GM10266 (cell line): ENCODE results near the gene FBXO2.

Experiments used
- DNase-seq: peaks from one replicate; pipeline ENCODE4 v3.0.0; 2012; ENCODE audit errors: extremely low spot score
- TF ChIP-seq, protein P1 (sequence below): IDR thresholded peaks from 2 replicates; pipeline ENCODE4 v1.5.1; 2012; ENCODE audit warnings: mild to moderate bottlenecking, low read depth; ENCODE audit not compliant: control insufficient read depth, insufficient read depth; ENCODE audit errors: missing control alignments

The FBXO2 gene

DNA sequence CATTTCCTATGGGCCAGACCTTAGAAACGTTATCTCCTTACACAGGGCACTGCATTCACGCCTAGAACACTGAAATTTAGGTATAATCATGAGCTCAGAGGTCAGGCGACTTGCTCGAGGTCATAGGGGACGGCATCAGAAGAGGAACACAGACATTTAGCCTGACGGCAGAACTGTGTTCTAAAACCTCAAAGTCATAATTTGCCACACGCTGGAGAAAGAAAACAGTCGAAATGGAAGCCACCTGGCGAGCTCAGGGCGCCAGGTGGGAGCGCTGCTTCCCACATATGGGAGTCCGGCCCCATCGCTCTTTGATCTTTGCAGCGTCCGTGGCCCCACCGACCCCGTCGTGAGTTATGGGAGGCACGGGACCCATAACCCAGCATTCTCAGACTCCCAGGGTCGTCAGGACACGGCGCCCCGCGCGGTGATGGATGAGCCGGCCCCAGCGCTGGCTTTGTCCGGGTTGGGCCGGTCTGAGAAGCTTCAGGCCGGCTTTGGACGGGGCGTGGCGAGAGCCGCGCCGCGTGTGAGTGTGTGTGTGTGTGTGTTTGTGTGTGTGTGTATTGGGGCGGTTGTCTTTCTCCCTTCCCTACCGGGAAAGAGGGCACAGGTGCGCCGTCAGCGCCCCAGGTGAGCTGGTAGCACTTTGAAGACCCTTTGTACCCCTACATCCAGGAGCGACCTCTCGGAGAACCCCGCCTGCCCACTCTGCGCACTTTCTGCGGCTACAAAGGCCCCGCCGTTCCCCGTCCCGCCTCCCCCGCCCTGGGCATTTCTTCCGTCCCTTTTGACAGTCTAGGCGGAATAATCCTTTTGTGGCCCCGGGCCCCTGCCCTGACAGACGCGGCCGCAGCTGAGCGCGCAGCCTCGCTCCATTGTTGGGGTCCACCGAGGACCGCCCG lies 36.4 kb upstream of the FBXO2 start:
- TF ChIP-seq, protein P1, sequence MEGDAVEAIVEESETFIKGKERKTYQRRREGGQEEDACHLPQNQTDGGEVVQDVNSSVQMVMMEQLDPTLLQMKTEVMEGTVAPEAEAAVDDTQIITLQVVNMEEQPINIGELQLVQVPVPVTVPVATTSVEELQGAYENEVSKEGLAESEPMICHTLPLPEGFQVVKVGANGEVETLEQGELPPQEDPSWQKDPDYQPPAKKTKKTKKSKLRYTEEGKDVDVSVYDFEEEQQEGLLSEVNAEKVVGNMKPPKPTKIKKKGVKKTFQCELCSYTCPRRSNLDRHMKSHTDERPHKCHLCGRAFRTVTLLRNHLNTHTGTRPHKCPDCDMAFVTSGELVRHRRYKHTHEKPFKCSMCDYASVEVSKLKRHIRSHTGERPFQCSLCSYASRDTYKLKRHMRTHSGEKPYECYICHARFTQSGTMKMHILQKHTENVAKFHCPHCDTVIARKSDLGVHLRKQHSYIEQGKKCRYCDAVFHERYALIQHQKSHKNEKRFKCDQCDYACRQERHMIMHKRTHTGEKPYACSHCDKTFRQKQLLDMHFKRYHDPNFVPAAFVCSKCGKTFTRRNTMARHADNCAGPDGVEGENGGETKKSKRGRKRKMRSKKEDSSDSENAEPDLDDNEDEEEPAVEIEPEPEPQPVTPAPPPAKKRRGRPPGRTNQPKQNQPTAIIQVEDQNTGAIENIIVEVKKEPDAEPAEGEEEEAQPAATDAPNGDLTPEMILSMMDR, result no peak
- no peak for DNase-seq

DNA sequence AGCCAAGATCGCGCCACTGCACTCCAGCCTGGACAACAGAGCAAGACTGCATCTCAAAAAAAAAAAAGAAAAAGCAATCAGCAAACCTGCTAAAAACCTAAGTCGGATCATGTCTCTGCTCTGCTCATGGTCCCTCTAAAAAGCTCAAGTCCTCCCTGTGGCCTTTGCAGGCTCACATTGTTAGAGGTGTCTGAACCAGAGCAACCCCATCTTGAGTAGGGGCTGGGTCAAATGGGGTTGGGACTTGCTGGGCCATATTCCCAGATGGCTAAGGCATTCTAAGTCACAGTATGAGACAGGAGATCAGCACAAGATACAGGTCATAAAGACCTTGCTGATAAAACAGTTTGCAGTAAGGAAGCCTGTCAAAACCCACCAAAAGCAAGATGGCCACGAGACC lies 34.3 kb upstream of the FBXO2 start:
- TF ChIP-seq, protein P1, result no peak
- DNase-seq, result no peak

DNA sequence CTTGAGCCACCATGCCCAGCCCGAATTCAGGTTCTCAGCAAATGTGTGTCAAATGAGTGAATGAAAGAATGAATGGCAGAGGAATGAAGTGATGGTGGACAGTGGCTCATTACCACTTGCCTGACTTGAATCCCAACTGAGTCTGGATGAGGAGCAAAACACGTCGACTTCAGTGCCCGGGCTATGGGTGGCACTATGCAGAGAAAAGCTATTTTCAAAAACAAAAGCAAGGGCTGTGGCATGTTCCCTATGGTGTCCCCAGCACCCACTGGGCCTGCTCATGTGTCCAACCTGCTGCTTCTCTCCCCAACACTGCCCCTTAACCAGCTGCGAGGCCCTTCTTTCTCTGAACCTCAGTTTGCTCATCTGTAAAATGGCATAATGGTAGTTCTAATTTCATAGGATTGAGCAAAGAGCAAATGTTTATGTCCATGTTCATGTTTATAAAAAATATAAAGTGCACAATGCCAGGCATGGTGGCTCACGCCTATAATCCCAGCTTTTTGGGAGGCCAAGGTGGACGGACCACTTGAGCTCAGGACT lies 31.1 kb upstream of the FBXO2 start:
- TF ChIP-seq, protein P1, result no peak
- DNase-seq, result no peak

DNA sequence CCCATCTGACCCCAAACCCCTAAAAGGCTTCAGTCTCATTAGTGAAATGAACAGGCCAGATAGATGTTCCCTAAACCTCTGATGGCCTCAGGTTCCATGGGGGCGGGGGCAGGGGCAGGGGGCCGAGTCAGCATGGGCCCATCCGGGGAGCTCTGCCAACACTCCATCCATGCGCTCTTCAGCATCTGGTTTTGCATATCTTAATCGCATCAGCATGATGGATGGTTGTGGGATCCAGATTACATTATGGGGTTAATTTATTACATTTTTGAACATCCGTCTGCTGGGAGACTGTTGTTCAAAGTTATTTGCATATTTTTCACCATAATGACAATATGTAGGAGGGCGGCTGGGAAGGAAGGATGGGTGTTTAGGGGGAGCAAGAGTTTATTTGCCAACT lies 29.8 kb upstream of the FBXO2 start:
- DNase-seq, result no peak
- TF ChIP-seq, protein P1, result no peak

DNA sequence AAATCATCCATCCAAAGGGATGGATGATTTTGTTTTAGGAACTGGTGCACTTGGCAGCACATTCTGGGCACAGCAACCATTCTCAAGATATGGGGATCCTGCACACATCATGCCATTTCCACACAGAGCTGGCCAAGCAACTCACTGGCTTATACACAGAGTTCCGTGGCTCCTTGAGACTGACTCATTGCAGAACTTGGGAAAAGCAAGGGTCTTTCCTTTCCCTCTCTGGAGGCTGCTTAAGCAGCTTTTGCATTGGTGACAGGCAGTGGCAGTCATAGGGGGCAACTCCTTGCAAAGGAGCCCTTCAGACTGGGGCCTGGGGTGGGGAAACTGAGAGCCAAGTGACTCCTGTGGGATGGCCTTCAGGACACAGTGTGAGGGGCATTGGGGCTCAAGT lies 28.6 kb upstream of the FBXO2 start:
- TF ChIP-seq, protein P1, result no peak
- DNase-seq, result no peak

DNA sequence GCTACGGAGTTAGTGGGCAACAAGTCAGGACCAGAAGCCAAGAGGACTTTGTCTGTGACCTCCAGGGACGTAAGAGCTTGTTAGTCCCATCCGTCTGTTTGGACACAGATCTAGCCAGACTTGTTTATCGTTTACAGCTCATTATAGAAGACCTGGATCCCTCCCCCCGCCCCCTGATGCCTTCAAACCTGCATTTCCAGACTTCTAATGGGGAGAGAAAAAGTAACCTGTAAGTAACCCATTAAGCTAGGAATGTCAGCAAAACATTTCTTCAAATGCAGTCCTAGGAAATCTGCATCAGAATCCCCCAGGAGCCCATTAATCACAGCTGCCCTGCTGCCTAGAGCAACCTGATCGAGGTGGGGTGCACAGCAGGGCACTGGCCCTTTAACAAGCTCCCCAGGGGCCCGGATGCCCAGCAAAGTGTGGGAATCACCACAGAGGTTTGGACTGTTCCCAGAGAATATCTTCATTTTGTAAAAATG lies 28.1 kb upstream of the FBXO2 start:
- DNase-seq, result no peak
- TF ChIP-seq, protein P1, result no peak
